ENCODE results near the gene ASIC3.
A peak's percentile ranks its signal among the peaks of the same experiment; 100 is the strongest.

ASIC3 gene

DNA sequence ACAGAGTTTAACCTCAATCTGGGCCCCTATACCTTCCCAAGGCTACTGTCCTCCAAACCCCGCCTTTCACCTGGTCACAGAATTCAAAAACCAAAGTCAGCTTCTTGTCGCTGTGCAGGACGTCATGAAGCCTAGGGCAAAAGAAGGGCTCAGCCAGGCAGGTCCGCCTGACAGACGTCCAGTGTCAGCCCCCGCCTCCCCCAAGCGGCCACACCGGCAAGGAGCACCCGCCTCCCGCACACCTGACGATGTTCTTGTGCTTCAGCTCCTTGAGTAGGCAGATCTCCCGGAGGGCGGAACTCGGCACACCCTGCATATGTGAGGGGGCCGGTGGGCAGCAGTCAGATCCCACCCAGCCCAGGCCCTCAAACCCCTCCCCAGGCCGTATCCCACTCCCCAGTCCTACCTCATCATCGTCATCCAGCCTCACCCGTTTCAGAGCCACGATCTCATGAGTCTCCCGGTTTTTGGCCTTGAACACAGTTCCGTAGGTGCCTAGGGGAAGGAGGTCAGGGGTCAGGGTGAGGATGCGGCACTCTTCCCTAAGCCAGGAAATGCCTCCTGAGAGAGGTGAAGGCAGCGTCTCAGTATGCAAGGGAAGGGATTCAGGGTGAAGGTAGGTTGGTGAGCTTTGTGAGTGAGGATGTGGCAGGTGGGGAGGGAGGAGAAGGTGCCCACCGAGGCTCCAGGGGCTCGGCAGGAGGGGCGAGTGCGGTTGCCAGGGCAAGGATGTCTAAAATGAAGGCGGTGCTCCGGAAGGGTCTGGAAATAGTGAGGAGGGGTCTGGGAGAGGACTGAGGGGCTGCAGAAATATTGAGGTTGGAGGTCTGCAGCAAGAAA, 8.6 kb downstream of the ASIC3 start:
- no peak for DNase-seq (ENCODE audit: low read depth)

DNA sequence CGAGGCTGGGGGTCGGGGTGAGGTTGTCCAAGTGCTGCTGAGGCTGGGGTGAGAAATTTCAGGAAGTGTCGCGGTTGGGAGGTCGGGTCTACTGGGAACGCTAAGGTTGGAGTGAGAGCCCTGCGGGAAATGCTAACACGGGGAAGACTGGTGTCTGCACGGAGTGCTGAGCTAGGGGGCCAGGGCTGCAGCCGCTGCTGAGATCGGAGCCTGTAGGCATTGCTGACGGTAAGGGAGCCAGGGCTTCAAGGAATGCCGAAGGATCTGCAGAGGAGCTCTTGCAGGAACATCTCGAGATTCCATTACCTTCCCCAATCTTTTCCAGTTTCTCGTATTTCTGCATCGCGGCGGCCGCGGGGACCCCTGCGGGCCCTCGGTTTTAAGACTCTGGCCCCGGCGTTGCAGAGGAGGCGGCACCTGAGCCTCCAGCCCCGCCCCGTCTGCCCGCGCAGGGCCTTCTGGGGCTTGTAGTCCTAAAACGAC, 9.2 kb downstream of the ASIC3 start, which contains the start of gene CDK5:
Gene CDK5 (minus strand): TSS at position 392 of the 483 bp plus-strand sequence. CDS start 49 bp downstream, at position 343.
- no peak for DNase-seq (ENCODE audit: low read depth)

DNA sequence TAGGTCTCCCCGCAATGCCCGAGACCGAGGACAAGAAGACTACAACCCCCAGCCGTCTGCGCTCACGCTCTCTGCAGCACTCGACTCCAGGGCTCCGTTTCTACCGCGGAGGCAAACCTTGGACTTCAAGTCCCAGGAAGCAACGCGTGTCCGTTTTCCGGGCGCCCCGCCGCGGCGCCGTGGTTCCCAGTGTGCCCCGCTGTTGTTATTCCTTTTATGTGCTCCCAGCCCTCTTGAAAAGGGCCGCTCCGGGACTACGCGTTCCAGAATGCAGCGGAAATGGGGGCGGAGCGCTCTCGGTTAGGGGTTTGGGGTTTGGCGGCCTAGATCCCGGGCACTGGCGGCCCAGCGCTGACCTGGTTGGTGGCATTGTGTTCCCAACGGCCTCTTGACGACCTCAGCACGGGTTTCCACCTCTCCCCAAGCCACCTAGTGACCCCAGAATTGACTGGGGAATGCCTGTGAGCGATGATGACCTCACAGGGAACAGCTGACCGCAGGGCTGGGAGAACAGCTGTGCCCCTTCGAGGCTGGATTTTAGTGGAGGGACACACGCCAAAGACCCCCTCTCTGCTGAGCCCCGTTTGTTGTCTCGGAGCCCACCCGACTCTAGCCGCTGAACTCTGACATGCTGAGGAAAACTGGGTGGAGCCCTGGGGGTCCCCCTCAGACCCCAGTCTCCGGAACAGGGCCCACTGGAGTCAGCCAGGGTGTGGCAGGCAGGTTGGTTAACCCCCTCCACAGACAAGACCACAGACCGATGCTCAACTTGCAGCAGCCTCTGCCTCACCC, 9.9 kb downstream of the ASIC3 start:
- DNase-seq (ENCODE audit: low read depth), result peak; percentile 96

DNA sequence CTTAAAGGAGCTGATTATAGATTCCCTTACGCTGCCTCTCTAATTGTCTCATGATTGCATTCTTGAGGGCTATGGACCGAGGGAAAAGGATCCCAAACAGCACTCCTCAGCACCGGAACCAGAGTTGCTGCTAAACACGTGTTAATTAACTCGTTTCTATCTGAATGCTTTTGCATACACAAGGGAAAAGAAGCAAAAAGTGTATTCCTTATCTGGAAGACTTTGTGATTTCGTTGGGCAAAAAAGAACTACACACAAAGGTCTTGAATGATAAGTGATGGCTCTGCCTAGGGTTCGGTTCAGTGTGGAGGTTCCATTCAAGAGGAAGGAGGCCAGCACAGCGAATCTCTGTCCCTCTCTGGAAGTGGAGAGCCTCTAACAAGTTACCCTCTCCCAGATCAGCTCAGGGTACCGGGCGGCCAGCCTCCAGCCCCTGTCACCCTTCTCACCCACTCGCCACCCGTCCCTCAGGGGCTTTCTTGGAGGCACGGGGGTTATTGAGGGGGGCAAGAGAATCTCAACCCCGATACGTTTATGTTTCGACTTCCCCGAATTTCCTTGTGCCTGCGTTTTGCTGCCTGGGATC, 10.5 kb downstream of the ASIC3 start:
- DNase-seq (ENCODE audit: low read depth), result no peak

DNA sequence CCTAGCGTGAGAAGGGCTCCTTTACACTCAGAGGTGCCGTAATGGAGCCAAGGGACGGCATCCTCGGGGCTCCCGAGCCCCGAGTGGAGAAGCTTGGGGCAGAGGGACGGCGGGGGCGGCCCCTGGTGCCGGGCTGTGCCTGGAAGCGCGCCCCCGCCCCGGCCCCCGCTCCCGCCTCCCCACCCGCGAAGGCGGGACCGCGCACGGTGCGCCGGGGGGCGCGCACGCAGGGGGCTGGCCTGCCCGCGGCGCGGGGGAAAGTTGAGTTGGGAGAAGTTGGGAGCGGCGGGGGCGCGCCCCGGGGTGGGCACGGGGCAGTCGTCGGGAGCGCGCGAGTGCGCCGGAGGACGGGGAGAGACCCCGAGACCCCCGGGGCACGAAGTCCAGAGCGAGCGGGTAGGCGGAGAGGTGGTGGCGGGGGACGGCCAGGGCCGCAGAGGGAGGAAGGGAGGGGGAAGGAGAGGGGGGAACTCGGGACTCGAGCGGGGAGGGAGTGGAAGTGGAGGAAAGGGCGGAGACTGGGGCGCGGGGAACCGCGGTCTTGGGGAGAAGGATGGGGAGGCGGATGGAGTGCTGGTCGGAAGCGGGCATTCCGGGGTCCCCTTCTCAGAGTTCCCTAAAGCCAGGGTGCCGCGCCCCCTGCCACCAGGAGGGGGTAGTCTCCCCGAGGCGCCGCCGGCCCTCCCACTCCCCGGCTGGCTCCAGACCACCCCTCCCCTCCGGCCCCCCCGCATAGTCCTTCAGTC, 11.2 kb downstream of the ASIC3 start, which contains the start of gene SLC4A2:
Gene SLC4A2 (plus strand): TSS at position 223 of the 746 bp plus-strand sequence. CDS start 2,399 bp downstream, outside the sequence.
- DNase-seq (ENCODE audit: low read depth), result peak; percentile 65

DNA sequence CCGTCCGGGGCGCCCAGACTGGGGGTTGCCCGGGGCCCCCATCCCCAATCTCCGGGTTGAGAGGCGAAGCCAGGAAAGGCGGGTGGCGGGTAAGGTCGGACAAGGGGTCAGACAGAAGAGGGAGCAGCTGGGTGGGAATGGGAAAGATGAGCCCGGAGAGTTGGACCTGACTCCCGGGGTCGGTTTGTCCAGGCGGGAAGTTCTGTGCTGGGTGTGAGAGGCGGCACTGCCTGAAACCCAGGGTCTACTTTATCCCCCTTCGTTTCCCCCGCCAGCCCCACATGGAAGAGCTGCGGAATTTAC, 11.7 kb downstream of the ASIC3 start:
- no peak for DNase-seq (ENCODE audit: low read depth)

DNA sequence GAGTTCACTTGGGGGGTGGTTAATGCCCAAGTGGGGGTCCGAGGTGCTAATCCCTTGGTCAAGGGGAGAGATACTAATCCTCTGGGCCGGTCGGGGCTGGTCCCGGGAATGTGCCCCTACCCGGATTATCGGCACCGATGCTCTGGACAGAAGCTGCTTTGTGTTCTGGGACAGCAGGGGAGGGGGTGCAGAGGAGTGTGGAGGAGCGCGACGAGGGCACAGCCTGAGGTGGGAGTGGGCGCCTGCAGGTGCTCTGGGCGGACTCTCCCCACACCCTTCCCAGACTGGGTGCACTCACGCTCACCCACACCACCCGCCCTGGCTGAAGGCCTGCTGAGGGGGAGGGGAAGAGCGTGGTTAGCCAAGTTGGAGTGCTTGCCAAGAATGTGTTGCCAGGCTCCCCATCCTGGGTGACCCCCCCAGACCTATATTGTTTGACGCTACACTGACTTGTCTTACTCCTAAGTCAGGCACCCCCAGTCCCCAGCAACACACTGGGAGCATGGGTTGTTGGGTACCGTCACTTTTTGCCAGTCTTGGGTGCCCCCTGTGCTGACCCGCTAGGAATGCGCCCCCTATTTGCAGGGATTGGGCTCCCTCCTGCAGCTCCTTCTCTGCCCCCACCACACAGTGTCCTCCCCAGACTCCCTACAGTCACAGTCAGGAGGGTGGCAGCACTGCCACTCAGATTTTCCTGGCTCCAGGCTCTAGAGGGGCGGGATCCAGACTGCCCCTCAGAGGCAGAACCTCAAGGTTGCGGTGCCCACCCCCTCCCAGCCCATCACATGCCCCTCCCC, 12.3 kb downstream of the ASIC3 start:
- DNase-seq (ENCODE audit: low read depth), result no peak

DNA sequence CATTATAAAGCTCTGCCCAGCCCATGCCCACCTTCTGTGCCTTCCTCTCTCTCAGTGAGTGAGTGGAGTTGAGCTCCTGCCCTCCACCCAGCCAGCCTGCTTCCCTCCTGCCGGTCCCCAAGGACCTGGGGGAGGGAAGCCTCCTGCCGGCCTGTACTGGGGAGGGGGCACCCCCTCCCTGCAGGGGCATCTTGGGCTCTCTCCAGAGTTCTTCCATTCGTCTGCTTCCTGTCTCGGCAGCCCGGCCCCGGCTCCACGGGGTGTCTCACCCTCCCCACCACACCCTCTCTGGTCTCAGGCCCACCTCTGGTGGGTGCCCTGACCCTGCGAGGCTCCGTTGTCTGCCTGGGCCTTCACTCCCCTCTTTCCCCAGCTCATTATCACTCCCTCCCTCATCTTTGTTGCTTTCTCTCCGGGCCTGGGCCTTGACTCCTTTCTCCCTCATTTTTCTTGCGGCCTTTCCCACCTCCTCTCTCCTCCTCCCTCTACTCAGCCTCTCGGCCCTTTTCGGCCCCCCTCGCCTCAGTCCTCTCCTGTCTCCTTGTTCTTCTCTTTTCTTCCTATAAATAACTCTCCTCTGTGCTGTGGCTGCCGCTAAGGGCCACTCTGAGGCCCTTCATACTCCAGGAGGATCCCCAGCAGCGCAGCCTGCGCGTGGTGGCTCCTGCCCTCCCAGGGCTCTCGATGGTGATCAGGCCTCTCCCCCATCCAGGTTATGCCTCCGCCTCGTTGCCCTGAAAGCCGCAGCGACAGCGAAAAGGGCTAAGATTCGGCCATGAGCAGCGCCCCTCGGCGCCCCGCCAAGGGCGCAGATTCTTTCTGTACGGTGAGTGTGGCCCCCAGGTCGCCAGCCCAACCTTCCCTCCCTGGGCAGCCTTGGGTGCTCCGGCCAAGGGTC, 13.1 kb downstream of the ASIC3 start:
- DNase-seq (ENCODE audit: low read depth), result no peak

- no peak for DNase-seq (ENCODE audit: low read depth)
Measured at GRCh38 chr7:151062111-151062398, 13.7 kb downstream of the ASIC3 start.

GRCh38 chr7:151062399-151063211, 14.3 kb downstream of the ASIC3 start:
- DNase-seq (ENCODE audit: low read depth), result no peak

GRCh38 chr7:151063212-151063561, 14.9 kb downstream of the ASIC3 start:
- no peak for DNase-seq (ENCODE audit: low read depth)

DNA sequence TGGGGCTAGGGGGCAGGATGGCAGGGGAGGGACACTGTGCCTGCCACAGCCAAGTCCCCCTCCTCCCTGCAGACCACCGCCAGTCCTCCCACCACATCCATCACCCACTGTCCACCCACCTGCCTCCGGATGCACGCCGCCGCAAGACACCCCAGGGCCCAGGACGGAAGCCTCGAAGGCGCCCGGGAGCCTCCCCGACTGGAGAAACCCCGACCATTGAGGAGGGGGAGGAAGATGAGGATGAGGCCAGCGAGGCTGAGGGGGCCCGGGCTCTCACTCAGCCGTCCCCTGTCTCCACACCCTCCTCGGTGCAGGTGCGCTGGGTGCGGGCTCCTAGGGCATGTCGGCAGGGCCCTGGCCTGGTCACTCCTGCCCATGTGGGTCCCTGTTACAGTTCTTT, 16.1 kb downstream of the ASIC3 start:
- no peak for DNase-seq (ENCODE audit: low read depth)

- DNase-seq (ENCODE audit: low read depth), result no peak
Measured at GRCh38 chr7:151064993-151065392, 16.7 kb downstream of the ASIC3 start.

DNA sequence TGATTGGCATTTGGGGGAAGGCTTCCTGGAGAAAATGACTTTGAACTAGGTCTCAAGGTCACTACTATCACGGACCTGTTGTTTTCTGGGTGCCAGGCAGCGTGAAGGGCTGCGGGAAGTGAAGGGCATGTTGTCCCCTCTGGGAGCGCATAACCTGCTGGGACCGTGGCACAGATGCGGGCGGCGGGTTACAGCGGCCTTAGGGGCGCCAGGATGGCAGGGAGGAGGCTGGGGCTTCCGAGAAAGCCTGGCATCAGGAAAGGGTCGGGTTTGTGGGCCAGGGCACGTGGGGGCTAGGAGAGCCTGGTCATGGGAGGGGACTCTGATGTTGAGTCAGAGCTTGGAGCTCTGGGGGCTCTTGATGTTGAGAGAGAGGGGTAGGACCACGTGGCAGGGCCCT, 17.2 kb downstream of the ASIC3 start:
- no peak for DNase-seq (ENCODE audit: low read depth)

- DNase-seq (ENCODE audit: low read depth), result no peak
Measured at GRCh38 chr7:151066273-151066974, 18.1 kb downstream of the ASIC3 start.

DNA sequence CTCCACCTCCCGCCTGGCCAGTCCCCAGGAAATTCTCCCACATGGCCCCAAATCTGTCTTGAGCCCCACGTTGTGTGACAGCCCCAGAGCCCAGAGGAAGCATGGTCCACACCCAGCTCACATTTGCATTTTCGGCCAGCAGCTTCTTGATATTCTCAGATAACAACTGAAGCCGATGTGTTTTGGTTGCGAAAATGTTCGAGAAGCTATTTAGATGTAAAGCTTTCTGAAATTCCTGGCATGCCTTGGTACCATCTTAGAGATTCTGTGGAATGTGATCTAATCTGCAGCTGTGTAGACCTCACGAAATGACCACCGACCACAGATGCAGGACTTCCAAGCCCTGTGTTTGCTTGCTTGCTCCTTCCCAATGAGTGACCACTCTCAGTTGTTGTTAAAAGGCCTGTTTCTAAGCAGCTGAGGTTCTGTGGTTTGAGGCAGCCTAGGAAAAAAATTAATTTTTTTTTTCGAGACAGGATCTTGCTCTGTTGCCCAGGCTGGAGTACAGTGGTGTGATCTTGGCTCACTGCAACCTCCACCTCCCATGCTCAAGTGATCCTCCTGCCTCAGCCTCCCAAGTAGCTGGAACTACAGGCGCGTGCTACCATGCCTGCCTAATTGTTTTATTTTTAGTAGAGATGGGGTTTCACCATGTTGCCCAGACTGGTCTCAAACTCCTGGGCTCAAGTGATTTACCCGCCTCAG, 19.9 kb downstream of the ASIC3 start:
- DNase-seq (ENCODE audit: low read depth), result no peak

DNA sequence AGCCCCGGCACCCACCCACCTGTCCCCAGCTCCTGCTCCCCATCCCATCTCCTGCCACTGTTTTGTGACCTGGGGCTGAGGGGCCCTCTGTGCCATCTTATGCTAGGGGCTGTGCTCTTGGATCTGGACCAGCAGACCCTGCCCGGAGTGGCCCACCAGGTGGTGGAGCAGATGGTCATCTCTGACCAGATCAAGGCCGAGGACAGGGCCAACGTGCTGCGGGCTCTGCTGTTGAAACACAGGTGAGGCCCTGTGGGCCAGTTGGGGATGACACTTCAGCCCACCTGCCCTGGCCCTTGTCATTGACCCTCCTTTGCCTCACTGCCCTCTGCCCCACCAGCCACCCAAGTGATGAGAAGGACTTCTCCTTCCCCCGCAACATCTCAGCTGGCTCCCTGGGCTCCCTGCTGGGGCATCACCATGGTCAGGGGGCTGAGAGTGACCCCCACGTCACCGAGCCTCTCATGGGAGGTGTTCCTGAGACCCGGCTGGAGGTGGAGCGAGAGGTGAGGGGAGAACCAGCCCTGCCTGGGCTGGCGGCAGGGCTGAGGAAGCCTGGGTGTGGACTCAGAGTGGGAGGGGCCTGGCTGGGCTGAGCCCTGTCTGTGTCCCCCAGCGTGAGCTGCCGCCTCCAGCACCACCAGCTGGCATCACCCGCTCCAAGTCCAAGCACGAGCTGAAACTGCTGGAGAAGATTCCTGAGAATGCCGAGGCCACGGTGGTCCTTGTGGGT, 21.7 kb downstream of the ASIC3 start:
- no peak for DNase-seq (ENCODE audit: low read depth)

GRCh38 chr7:151070574-151070960, 22.2 kb downstream of the ASIC3 start:
- no peak for DNase-seq (ENCODE audit: low read depth)
